ENCODE data around the gene DIPK2A. TPM values are rescaled to one million over a fixed set of nuclear protein-coding genes. Genes with fewer than 3 reads are reported as not detected.

DIPK2A gene
- total RNA-seq, 3 donors from 2014 or later = 7.3 to 8.5 (median 8.0) TPM

DNA sequence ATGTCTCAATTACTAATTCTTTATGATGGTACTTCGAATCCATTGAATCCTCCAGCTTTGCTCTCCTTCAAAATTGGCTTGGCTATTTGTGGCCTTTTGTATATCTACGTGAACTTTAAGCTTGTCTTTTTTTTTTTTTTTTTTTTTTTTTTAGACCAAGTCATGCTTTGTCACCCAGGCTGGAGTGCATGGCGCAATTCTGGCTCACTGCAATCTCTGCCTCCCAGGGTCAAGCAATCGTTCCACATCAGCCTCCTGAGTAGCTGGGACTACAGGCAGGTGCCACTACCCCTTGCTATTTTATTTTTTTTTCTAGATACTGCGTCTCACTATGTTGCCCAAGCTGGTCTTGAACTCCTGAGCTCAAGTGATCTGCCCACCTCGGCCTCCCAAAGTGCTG lies 7.7 kb upstream of the DIPK2A start:
- H3K27me3 Mint-ChIP-seq (ENCODE audit: low read depth) = peaks cover 17% of the 10 kb centered on the region
- ATAC-seq = no peak
- no peak overlapping the region for H3K4me3 Mint-ChIP-seq
- H3K4me1 Mint-ChIP-seq (ENCODE audit: low read depth) = no peaks in the 10 kb centered on the region
- peaks cover 5% of the 10 kb centered on the region for H3K36me3 Mint-ChIP-seq (ENCODE audit: insufficient read depth)
- H3K9me3 Mint-ChIP-seq = peaks cover 11% of the 10 kb centered on the region
- DNase-seq = no peak

DNA sequence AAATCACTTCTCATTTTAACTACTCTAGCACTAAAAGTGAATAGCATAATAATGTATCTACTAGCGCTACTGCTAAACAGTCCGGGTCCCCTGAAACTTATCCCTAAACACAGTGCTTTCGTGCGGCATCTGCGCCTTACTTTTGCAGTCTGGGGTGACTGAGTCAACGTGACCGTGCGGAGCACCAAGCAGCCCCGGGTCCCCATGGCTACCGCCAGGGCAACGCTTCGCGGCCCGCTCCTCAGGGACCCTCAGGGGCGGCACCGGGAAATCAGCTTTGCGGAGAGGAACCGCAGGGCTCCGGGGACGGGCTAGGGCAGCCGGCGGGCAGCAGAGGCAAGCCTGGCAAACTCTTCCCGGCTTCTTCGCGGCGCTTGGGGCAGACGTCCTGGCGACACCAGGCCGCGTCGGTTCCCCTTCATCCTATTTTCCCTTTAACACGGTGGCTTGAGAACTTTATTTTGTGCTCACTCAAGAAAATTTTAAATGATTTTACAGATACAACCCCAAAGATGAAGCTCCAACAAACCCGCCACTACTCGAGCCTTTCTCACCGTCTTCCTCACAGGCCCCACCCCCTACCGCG lies 757 bp upstream of the DIPK2A start:
- Mint-ChIP-seq H3K4me1 (ENCODE audit: low read depth) (peaks cover 20% of the 10 kb centered on the region), H3K36me3 (ENCODE audit: insufficient read depth) (no peaks in the 10 kb centered on the region), H3K27me3 (ENCODE audit: low read depth) (no peaks in the 10 kb centered on the region), H3K4me3 (peak overlapping the region; percentile 92), H3K9me3 (no peaks in the 10 kb centered on the region)
- ATAC-seq (peak in 1 of 2 donors; percentile 20), DNase-seq (peak; percentile 36)

DNA sequence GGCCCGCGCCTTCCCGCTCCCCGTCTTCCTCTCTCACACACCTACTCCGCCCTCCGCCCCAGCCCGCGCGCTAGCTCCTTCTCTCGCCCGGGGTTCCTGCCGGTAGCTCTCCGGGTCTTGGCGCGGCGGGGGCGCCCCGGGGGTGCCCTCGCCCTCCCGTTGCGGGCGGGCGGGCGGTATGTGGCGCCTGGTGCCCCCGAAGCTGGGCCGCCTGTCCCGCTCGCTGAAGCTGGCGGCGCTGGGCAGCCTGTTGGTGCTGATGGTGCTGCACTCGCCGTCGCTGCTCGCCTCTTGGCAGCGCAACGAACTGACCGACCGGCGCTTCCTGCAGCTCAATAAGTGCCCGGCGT lies 507 bp downstream of the DIPK2A start:
- H3K4me1 Mint-ChIP-seq (ENCODE audit: low read depth) = peaks cover 28% of the 10 kb centered on the region
- DNase-seq (no peak), ATAC-seq (peak; percentile 7 to 14)
- no peaks in the 10 kb centered on the region for H3K27me3 Mint-ChIP-seq (ENCODE audit: low read depth)
- no peaks in the 10 kb centered on the region for H3K9me3 Mint-ChIP-seq
- no peaks in the 10 kb centered on the region for H3K36me3 Mint-ChIP-seq (ENCODE audit: insufficient read depth)
- H3K4me3 Mint-ChIP-seq = peak overlapping the region; percentile 92

DNA sequence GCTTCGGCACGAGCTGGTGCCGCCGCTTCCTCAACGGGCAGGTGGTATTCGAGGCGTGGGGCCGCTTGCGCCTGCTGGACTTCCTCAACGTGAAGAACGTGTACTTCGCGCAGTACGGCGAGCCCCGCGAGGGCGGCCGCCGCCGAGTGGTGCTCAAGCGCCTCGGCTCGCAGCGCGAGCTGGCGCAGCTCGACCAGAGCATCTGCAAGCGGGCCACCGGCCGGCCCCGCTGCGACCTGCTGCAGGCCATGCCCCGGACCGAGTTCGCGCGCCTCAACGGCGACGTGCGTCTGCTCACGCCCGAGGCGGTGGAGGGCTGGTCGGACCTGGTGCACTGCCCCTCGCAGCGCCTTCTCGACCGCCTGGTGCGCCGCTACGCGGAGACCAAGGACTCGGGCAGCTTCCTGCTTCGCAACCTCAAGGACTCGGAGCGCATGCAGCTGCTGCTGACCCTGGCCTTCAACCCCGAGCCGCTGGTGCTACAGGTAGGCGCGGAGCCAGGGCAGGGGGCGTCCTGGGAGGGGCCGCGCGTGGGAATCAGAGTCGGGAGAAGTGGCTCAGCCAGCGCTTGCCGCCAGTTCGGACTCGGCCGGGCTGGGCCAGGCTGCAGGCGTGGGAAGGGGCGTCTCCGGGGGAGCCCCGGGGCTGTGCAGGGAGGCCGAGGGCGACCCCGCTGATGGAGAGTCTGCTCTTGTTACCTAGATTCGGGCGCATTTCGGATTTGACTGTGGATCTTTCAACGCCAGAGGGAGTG lies 1.1 kb downstream of the DIPK2A start:
- DNase-seq (peak; percentile 51), ATAC-seq (peak; percentile 25 to 29)
- no peaks in the 10 kb centered on the region for H3K36me3 Mint-ChIP-seq (ENCODE audit: insufficient read depth)
- peak overlapping the region; percentile 92 for H3K4me3 Mint-ChIP-seq
- no peaks in the 10 kb centered on the region for H3K9me3 Mint-ChIP-seq
- peaks cover 33% of the 10 kb centered on the region for H3K4me1 Mint-ChIP-seq (ENCODE audit: low read depth)
- no peaks in the 10 kb centered on the region for H3K27me3 Mint-ChIP-seq (ENCODE audit: low read depth)

DNA sequence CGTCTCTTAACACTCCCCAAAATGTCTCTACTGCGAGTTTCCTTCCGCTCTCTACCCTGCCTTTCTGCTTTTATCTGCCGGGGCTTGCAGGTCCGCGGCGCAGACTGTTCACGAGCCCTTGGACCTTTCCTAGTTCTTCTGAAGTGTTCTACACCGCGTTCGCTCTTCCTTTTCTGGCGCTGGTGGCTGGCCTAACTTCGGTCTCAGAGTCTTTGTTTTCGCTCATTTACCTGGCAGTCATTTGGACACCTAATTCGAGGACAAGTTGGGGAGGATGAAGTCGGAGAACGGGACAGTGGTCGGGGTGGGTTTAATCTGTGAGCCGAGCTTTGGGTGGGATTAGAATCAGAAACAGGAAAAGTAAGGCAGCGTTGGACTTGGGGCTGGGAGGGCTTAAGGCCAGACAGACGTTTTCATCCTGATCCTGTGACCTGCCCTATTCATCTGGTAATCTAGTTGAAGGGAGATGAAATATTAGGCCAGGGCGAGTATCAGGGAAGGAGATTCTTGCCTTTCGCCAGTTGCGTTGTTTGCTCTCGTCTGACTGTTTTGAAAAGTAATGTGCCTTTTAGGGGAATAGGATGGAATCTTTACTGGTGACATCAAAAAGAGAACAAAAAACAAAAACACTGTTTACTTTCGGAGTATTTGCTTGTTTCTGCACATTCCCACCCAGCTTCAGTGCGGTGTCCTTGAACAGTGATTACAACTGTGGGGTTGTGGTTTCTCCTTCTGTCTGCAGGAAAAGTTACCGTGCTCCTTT lies 1.8 kb downstream of the DIPK2A start:
- H3K27me3 Mint-ChIP-seq (ENCODE audit: low read depth) = no peaks in the 10 kb centered on the region
- no peaks in the 10 kb centered on the region for H3K36me3 Mint-ChIP-seq (ENCODE audit: insufficient read depth)
- no peak for DNase-seq
- no peaks in the 10 kb centered on the region for H3K9me3 Mint-ChIP-seq
- peaks cover 40% of the 10 kb centered on the region for H3K4me1 Mint-ChIP-seq (ENCODE audit: low read depth)
- peak; percentile 24 to 28 for ATAC-seq
- H3K4me3 Mint-ChIP-seq = peak overlapping the region; percentile 92

DNA sequence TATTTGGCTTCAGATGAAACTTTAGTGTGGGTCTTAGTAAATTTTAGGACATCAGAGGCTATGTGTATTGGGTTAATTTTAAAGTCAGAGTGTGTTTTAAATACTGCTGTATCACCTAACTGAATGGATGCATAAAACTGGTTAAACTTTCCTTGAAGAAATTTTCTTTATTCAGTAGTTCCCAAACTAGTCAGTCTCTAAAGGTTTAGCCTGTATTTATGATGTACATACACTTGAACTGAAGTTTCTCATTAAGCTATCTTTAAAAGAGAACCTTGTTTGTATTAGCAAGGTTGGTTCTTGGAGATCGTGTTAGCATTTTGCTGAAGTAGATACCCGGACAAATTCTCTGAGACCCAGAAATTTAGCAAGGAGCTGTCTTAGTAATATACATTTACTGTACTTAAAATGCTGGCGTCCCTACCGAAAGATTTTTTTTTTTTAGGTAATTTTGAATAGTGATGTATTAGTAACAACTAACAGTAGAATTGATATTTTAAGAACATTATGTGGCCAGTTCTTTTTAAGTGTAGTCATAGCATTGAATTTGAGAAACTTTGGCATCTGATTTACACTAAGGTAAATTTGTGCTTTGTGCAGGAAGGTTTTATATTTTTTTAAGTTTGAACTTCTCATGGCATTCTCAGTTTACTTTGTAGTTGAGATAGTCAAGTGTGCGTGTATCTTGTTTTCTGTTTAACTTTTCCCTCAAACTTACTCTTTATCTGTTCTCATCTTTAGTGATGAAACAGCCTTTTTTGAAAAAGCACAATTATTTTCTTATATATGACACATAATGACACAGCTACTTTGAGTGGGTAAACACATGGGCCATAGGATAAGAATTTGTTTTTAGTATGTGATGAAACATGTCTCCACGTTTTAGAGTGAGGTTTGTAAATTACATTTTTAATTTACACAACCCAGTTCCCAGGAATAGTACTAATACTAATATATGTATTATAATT lies 2.9 kb downstream of the DIPK2A start:
- peak overlapping the region; percentile 92 for H3K4me3 Mint-ChIP-seq
- ATAC-seq = no peak

DNA sequence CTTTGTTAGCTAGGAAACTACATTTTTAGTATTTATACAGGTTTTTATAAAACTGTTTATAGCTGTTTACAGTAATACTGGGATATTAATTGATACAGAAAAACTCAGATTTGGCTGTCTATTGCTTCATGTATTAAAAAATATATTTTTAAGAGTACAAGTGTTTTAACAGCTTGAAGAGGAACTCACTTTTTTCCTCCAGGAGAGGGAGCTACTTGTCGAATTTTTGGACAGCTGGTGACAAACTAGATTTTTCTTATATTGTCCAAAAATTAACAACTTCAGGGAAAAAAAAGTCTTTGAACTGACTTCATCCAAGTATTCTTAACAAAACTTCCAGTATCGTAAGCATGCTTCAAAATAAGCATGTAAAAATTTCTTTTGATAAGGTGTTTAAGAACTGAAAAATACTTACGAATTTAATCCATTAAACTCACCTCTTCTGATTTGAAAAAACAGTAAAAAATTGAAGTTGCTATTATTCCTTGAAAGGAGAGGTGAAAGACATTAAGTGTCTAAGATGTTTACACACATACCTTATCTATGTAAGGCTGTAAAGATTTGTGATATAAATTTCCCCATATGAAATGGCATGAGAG lies 4.0 kb downstream of the DIPK2A start:
- no peak for DNase-seq
- H3K36me3 Mint-ChIP-seq (ENCODE audit: insufficient read depth) = no peaks in the 10 kb centered on the region
- H3K27me3 Mint-ChIP-seq (ENCODE audit: low read depth) = no peaks in the 10 kb centered on the region
- no peaks in the 10 kb centered on the region for H3K9me3 Mint-ChIP-seq
- ATAC-seq = no peak
- peaks cover 48% of the 10 kb centered on the region for H3K4me1 Mint-ChIP-seq (ENCODE audit: low read depth)
- H3K4me3 Mint-ChIP-seq = no peak overlapping the region

More for the DNA sequence above, 2.9 kb downstream of the DIPK2A start:
- DNase-seq = no peak
- Mint-ChIP-seq H3K9me3 (no peaks in the 10 kb centered on the region), H3K27me3 (ENCODE audit: low read depth) (no peaks in the 10 kb centered on the region), H3K4me1 (ENCODE audit: low read depth) (peaks cover 44% of the 10 kb centered on the region), H3K36me3 (ENCODE audit: insufficient read depth) (no peaks in the 10 kb centered on the region)

DNA sequence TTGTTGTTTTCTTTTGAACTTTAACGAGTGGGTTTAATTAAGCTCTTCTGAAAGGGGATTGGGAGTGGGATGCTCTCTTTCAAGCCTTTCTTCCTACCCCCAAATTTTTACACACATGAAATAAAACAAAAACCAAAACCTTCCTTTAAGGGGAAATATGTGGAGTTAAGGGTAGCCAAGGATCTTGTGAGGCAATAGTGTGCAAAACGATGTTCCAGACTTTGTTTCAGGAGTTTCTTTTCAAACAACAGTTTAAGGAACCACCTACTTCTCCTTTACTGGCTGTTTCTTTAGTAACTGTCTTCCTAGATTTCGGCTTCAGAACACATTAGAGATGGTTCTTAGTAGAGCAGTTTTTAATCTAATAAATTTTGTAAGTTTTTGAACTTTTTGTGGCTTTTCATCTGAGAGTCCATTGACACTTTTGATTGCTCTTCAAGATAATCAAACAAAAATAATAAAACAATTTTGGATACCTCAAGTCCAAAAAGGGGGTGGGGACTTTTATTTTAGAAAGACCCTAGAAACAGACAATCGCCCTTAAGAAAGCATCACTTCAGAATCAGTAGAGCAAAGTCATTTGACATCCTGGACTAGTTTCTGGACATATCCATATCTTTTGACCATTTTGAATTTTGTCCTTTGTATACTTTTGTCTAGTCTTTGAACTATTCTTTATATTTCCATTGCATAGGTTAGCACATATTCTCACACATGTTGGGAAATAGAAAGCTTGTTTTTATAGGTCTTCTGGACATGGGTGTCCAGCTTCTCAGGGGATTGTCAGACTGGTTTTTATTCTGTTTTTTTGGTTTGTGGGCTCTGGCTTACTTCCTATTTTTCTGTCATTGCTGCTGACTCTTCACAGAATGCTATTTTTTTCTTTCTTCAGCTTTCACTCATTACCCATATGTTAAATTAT lies 6.0 kb downstream of the DIPK2A start:
- no peaks in the 10 kb centered on the region for H3K9me3 Mint-ChIP-seq
- H3K4me1 Mint-ChIP-seq (ENCODE audit: low read depth) = peaks cover 53% of the 10 kb centered on the region
- no peak overlapping the region for H3K4me3 Mint-ChIP-seq

DNA sequence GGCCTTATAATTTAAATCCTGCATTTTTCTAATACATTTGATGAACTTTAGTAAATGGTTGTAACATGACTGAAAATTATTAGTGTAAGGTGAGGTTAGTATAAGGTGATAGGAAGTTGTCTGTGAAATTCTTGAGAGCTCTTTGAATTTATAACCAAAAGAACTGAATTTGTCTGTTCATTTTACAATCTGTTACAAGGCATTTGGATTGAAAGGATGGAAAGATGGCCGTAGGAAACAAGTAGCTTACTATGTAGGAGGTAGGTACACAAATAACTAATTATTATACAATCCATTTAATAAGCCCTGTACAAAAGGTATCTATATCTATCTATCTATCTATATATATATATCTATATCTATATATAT lies 6.6 kb downstream of the DIPK2A start:
- no peak for ATAC-seq
- Mint-ChIP-seq H3K9me3 (peaks cover 1% of the 10 kb centered on the region), H3K4me3 (no peak overlapping the region), H3K36me3 (ENCODE audit: insufficient read depth) (peaks cover 11% of the 10 kb centered on the region), H3K27me3 (ENCODE audit: low read depth) (no peaks in the 10 kb centered on the region), H3K4me1 (ENCODE audit: low read depth) (peaks cover 57% of the 10 kb centered on the region)
- DNase-seq = no peak

More for the DNA sequence above, 6.0 kb downstream of the DIPK2A start:
- ATAC-seq (no peak), DNase-seq (no peak)
- no peaks in the 10 kb centered on the region for H3K27me3 Mint-ChIP-seq (ENCODE audit: low read depth)
- peaks cover 5% of the 10 kb centered on the region for H3K36me3 Mint-ChIP-seq (ENCODE audit: insufficient read depth)

DNA sequence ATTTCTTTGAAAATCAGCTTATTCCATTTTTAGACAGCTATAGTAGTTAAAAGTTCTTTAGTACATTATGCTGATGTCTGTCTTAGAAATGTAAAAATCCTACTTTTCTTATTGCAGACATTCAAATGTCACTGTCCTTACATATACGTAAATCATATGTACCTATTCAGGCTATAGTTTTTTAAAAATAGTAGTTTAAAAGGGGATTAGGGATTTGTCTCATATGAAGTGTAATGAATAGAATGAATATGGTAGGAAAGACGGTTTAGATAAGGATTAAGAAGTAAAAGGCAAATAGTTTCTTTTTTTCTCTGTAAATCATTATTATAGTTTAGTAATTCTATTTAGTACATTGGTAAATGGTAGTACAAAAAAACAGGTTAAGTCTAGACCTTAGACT lies 7.4 kb downstream of the DIPK2A start:
- H3K36me3 Mint-ChIP-seq (ENCODE audit: insufficient read depth) = peaks cover 13% of the 10 kb centered on the region
- H3K4me3 Mint-ChIP-seq = no peak overlapping the region
- no peak for ATAC-seq
- no peak for DNase-seq
- H3K9me3 Mint-ChIP-seq = peaks cover 4% of the 10 kb centered on the region
- no peaks in the 10 kb centered on the region for H3K27me3 Mint-ChIP-seq (ENCODE audit: low read depth)
- H3K4me1 Mint-ChIP-seq (ENCODE audit: low read depth) = peaks cover 55% of the 10 kb centered on the region

DNA sequence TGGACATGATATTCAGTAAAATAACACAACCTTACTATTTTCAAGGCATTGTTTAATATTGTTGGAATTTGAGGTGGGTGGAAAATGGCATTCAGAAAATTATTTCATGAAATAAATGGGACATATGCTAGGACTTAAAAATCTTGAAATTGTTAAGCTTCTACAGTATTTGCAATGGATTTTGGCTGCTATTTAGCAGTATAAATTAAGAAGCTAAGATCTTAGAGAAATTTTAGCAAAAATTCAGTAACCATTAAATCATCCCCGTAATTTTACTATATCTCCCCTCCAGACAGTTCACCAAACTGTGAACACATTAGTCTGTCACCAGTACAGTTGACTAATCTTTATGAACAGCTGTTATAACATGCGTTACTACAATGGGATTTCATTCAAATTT lies 8.2 kb downstream of the DIPK2A start:
- ATAC-seq (no peak), DNase-seq (no peak)
- H3K9me3 Mint-ChIP-seq = peaks cover 4% of the 10 kb centered on the region
- H3K36me3 Mint-ChIP-seq (ENCODE audit: insufficient read depth) = peaks cover 13% of the 10 kb centered on the region
- H3K4me3 Mint-ChIP-seq = no peak overlapping the region
- peaks cover 52% of the 10 kb centered on the region for H3K4me1 Mint-ChIP-seq (ENCODE audit: low read depth)
- no peaks in the 10 kb centered on the region for H3K27me3 Mint-ChIP-seq (ENCODE audit: low read depth)

DNA sequence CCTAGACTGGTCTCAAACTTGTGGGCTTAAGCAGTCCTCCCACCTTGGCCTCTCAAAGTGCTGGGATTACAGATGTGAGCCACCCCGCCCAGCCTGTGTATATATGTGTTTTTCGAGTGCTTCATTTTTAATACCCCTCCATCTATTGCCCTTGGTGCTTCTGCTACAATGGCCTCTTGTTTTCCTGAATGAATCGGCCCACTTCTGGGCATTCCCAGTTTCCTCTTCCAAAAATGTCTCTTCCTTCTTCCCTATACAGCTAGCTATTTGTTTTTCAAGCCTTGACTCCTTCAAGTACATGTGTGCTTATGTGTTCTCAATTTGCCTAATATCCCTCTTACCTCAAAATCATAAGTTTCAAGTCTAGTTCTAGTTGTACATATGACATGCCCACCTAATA lies 16.7 kb downstream of the DIPK2A start:
- ATAC-seq (no peak), DNase-seq (no peak)
- no peaks in the 10 kb centered on the region for H3K27me3 Mint-ChIP-seq (ENCODE audit: low read depth)
- peaks cover 23% of the 10 kb centered on the region for H3K4me1 Mint-ChIP-seq (ENCODE audit: low read depth)
- no peak overlapping the region for H3K4me3 Mint-ChIP-seq
- H3K9me3 Mint-ChIP-seq = peaks cover 2% of the 10 kb centered on the region
- peaks cover 21% of the 10 kb centered on the region for H3K36me3 Mint-ChIP-seq (ENCODE audit: insufficient read depth)

DNA sequence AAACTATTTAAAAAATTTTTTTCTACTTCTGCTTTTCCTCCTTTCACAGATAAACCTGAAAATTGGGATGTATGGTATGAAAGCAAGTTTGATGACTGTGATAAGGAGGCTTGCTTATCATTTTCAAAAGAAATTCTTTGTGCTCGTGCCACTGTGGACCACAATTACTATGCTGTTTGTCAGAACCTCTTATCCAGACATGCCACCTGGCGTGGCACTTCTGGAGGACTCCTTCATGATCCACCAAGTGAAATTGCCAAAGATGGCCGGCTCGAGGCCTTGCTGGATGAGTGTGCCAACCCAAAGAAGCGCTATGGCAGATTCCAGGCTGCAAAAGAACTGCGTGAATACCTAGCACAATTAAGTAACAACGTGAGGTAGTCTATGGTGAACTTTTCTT lies 17.8 kb downstream of the DIPK2A start:
- peaks cover 23% of the 10 kb centered on the region for H3K36me3 Mint-ChIP-seq (ENCODE audit: insufficient read depth)
- peaks cover 16% of the 10 kb centered on the region for H3K4me1 Mint-ChIP-seq (ENCODE audit: low read depth)
- no peak overlapping the region for H3K4me3 Mint-ChIP-seq
- ATAC-seq (no peak), DNase-seq (no peak)
- no peaks in the 10 kb centered on the region for H3K9me3 Mint-ChIP-seq
- H3K27me3 Mint-ChIP-seq (ENCODE audit: low read depth) = no peaks in the 10 kb centered on the region

Measured in activated T-cell treated with anti-CD3 and anti-CD28 coated beads, Interleukin-2, amount 50 U/mL, for 4 hours (primary cell).